Activated CD4-positive, alpha-beta T cell treated with anti-CD3 and anti-CD28 coated beads, Interleukin-2, amount 50 U/mL, for 4 hours (primary cell): ENCODE data around the gene N4BP2L1.

Experiments used
- DNase-seq, 2 experiments: peaks; one replicate each; pipeline ENCODE4 v3.0.0-alpha.2; 2020

The N4BP2L1 gene

GRCh38 chr13:32427852-32428580 is at the start of gene N4BP2L1:
Gene N4BP2L1, minus strand, starts transcription at chr13:32428130. Its CDS starts 48 bp downstream, at chr13:32428082.
- DNase-seq = peak; percentile 87 to 91

- DNase-seq = no peak
These were observed 49.0 kb upstream of the N4BP2L1 start for GRCh38 chr13:32476892-32477291.

- no peak for DNase-seq
These were observed 48.2 kb upstream of the N4BP2L1 start for GRCh38 chr13:32476021-32476731.

- DNase-seq = no peak
These were observed 47.3 kb upstream of the N4BP2L1 start for GRCh38 chr13:32474999-32475792.

GRCh38 chr13:32473650-32474049 is 45.7 kb upstream of the N4BP2L1 start:
- DNase-seq = no peak

GRCh38 chr13:32472194-32472621 is 44.3 kb upstream of the N4BP2L1 start:
- no peak for DNase-seq

- no peak for DNase-seq
These were observed 43.4 kb upstream of the N4BP2L1 start for GRCh38 chr13:32471187-32471922.

GRCh38 chr13:32468502-32469142 is 40.7 kb upstream of the N4BP2L1 start:
- no peak for DNase-seq

GRCh38 chr13:32456591-32456990 is 28.7 kb upstream of the N4BP2L1 start:
- no peak for DNase-seq

GRCh38 chr13:32455594-32455903 is 27.6 kb upstream of the N4BP2L1 start:
- no peak for DNase-seq

GRCh38 chr13:32454886-32455593 is 27.1 kb upstream of the N4BP2L1 start:
- DNase-seq = no peak

- no peak for DNase-seq
These were observed 26.1 kb upstream of the N4BP2L1 start for GRCh38 chr13:32453981-32454380.

GRCh38 chr13:32448972-32449371 is 21.0 kb upstream of the N4BP2L1 start:
- no peak for DNase-seq

GRCh38 chr13:32447894-32448623 is 20.1 kb upstream of the N4BP2L1 start:
- DNase-seq = no peak

GRCh38 chr13:32446773-32447465 is 19.0 kb upstream of the N4BP2L1 start:
- DNase-seq = no peak

GRCh38 chr13:32446220-32446619 is 18.3 kb upstream of the N4BP2L1 start:
- no peak for DNase-seq

- DNase-seq = no peak
These were observed 17.5 kb upstream of the N4BP2L1 start for GRCh38 chr13:32445461-32445860.

GRCh38 chr13:32443111-32443510 is 15.2 kb upstream of the N4BP2L1 start:
- peak; percentile 26 to 33 for DNase-seq

GRCh38 chr13:32438871-32439270 is 10.9 kb upstream of the N4BP2L1 start:
- DNase-seq = no peak

- no peak for DNase-seq
These were observed 4.9 kb upstream of the N4BP2L1 start for GRCh38 chr13:32432856-32433255.
